Endothelial cell (in vitro differentiated cells): ENCODE measurements around the gene GNAO1. TPM values are rescaled to one million over a fixed set of nuclear protein-coding genes. Genes with fewer than 3 reads are reported as not detected.

ENCODE experiments used
- DNase-seq: peaks from one replicate; pipeline ENCODE4 v3.0.0; 2021; ENCODE audit warnings: low spot score
- H3K27ac Mint-ChIP-seq: one replicate; pipeline ENCODE4 v1.8.0; 2021; ENCODE audit warnings: mixed read lengths, inconsistent platforms; ENCODE audit not compliant: unreplicated experiment
- H3K27me3 Mint-ChIP-seq: one replicate; pipeline ENCODE4 v1.8.0; 2021; ENCODE audit warnings: mild to moderate bottlenecking, moderate library complexity, mixed read lengths, inconsistent platforms; ENCODE audit not compliant: unreplicated experiment
- H3K36me3 Mint-ChIP-seq: one replicate; pipeline ENCODE4 v1.8.0; 2021; ENCODE audit warnings: mild to moderate bottlenecking, low read depth, mixed read lengths, inconsistent platforms; ENCODE audit not compliant: unreplicated experiment
- H3K4me1 Mint-ChIP-seq: one replicate; pipeline ENCODE4 v1.8.0; 2021; ENCODE audit warnings: mild to moderate bottlenecking, mixed read lengths, inconsistent platforms; ENCODE audit not compliant: unreplicated experiment
- H3K4me3 Mint-ChIP-seq: one replicate; pipeline ENCODE4 v1.8.0; 2021; ENCODE audit warnings: mild to moderate bottlenecking, mixed read lengths, inconsistent platforms; ENCODE audit not compliant: unreplicated experiment
- H3K9me3 Mint-ChIP-seq: one replicate; pipeline ENCODE4 v1.8.0; 2021; ENCODE audit warnings: mixed read lengths, inconsistent platforms; ENCODE audit not compliant: unreplicated experiment
- total RNA-seq: library from RNA; stranded (reverse); fragmentation: NEBNext Ultra II Directional; extraction: Animal tissue kit (Norgen Biotek cat#: 25700); gene quantifications from one replicate; pipeline ENCODE4 v1.2.1, GENCODE V29; 2021; ENCODE audit not compliant: unreplicated experiment
- TF ChIP-seq, protein P1 (sequence below): fragments of 200-600 bp; sonication (generic); IDR thresholded peaks from one replicate; pipeline ENCODE4 v1.5.0; 2021; ENCODE audit warnings: antibody characterized with exemption; ENCODE audit not compliant: unreplicated experiment

The GNAO1 gene
- total RNA-seq, 1 donor from 2014 or later = 0.69 TPM

DNA sequence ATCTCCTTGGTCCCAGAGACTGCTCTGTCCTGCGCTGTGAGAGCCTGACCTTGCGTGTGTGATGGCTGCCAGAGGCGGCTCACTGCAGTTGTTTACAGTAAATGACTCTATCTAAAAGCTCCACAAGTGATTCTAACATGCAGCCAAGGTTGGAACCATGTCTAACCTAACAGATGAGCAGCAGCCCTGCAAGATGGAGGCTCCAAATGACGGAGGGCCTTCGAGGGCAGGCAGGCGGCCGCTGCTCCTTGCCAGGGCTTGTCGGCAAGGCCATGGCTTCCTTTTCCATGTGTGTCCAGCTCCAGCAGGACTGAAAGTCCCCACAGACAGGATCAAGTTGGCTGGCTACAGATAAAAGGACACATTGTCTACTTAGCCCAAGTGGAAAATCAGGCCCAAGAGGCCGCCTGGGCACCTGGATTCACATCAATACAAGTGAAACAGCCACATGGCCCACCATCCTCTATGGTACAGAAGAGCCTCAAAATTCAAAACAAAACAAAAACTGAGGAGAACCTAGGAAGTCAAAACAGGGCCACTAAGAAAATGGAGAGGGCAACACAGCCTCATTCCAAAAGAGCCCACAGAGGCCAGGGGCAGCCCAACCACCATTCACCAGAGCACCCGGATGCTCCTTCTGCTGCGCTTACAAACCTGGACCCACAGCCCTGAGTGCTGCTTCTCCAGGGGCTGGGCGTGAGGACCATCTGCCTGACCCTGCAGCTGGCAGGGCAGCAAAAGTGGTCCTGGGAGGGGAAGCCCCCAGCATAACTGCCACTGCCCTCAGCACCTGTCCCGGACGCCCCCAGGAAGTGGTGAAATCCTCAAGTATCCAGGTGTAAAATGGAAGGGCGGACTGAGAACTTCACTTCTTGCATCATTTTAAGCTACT is 169.1 kb downstream of the GNAO1 start:
- Mint-ChIP-seq H3K36me3 (peaks cover 9% of the 10 kb centered on the region), H3K27me3 (peaks cover 10% of the 10 kb centered on the region), H3K4me1 (peaks cover 33% of the 10 kb centered on the region), H3K9me3 (no peaks in the 10 kb centered on the region), H3K4me3 (no peak overlapping the region), H3K27ac (no peak overlapping the region)
- TF ChIP-seq, protein P1, sequence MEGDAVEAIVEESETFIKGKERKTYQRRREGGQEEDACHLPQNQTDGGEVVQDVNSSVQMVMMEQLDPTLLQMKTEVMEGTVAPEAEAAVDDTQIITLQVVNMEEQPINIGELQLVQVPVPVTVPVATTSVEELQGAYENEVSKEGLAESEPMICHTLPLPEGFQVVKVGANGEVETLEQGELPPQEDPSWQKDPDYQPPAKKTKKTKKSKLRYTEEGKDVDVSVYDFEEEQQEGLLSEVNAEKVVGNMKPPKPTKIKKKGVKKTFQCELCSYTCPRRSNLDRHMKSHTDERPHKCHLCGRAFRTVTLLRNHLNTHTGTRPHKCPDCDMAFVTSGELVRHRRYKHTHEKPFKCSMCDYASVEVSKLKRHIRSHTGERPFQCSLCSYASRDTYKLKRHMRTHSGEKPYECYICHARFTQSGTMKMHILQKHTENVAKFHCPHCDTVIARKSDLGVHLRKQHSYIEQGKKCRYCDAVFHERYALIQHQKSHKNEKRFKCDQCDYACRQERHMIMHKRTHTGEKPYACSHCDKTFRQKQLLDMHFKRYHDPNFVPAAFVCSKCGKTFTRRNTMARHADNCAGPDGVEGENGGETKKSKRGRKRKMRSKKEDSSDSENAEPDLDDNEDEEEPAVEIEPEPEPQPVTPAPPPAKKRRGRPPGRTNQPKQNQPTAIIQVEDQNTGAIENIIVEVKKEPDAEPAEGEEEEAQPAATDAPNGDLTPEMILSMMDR = no peak
- DNase-seq = no peak

DNA sequence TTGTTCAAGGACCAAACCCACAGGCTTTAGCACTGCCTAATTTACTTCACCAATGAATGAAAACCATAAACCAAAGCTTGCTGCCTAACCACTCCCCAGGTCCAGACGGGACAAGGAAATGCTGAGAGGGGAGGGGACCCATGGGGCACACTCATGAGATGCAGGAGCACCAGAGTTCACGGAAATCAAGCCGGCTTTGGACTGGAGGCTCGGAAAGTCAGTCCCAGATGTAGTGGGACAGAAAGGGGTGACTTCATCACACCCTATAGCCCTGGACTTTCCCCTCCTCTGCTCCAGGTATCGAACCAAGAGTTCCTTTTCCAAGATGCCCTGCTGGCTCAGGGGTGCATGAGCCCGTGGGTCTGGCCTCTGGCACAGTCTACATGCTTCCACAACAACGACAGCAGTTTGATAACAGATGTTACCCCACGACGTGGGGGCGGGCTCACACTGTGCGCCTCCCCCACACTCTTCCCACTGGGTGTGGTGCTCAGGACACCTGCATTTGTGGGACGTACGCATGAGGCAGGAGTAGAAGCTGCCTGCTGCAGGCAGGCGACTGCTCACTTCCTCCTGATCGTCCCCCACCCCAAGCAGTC is 170.9 kb downstream of the GNAO1 start:
- H3K27ac Mint-ChIP-seq = no peak overlapping the region

DNA sequence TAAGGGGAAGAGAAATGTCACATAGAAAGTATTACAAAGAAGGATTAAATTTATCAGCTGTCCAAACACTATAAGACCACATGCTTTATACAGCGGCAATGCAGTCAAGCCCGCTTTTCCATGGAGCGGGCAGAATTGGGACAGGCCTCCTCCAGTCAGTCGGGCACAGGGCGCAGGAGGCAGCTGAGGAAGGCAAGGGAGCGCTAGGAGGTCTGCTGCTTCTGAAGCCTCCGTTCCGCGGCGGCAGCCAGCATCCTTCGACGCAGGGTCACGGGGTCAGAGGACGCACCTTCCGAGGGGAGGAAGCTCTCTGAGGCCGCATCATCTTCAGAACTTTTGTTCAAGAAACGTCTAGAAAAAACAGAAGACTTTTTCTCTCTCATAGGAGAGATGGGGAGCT is 171.4 kb downstream of the GNAO1 start:
- Mint-ChIP-seq H3K27ac (no peak overlapping the region), H3K9me3 (no peaks in the 10 kb centered on the region), H3K4me1 (peaks cover 20% of the 10 kb centered on the region), H3K4me3 (no peak overlapping the region), H3K36me3 (peaks cover 20% of the 10 kb centered on the region), H3K27me3 (peaks cover 12% of the 10 kb centered on the region)
- TF ChIP-seq, protein P1 = no peak
- DNase-seq = no peak

More for the DNA sequence above, 170.9 kb downstream of the GNAO1 start:
- Mint-ChIP-seq H3K4me3 (no peak overlapping the region), H3K9me3 (no peaks in the 10 kb centered on the region), H3K4me1 (peaks cover 20% of the 10 kb centered on the region), H3K27me3 (peaks cover 12% of the 10 kb centered on the region), H3K36me3 (peaks cover 15% of the 10 kb centered on the region)
- no peak for DNase-seq
- TF ChIP-seq, protein P1 = no peak

DNA sequence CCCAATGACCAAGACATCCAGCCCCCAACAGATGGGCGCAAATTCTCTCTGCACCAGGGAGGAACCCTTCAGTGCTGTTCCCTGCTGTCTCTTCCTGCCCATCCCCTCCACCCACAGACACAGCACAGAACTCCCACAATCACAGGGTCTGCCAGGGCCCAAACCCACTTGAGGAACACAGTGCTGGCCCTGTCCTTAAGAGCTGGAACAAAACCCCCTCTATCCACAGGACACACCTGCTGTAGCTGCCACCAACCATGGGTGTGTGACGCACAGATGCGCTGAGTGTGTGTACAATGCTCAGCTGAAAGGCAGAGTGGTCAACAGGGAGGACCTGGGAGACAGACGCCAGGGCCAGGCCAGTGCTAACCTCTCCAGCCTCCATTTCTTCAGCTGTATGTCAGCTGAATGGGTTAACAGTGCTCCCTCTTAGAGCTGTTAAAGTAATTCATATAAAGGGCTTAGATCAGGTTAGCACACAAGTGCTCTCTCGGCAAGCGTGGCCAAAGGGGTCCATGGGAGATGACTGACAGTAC is 172.0 kb downstream of the GNAO1 start:
- Mint-ChIP-seq H3K9me3 (no peaks in the 10 kb centered on the region), H3K4me3 (no peak overlapping the region), H3K36me3 (peaks cover 26% of the 10 kb centered on the region), H3K4me1 (peaks cover 17% of the 10 kb centered on the region), H3K27ac (no peak overlapping the region), H3K27me3 (peaks cover 12% of the 10 kb centered on the region)
- no peak for DNase-seq
- TF ChIP-seq, protein P1 = no peak
